GM19397 (cell line): ENCODE data around the gene ENHO.

Experiments
- ATAC-seq: cut with Tn5 transposase; IDR thresholded peaks from one replicate; pipeline ENCODE4 v1.9.1; 2021; ENCODE audit warnings: mild to moderate bottlenecking, moderate library complexity; ENCODE audit not compliant: unreplicated experiment

The ENHO gene

GRCh38 chr9:34555936-34556525 is 33.2 kb upstream of the ENHO start:
- ATAC-seq = no peak

GRCh38 chr9:34555500-34555899 is 32.7 kb upstream of the ENHO start:
- no peak for ATAC-seq

- no peak for ATAC-seq
These were observed 32.2 kb upstream of the ENHO start for GRCh38 chr9:34555002-34555348.

GRCh38 chr9:34554211-34555001 is 31.6 kb upstream of the ENHO start:
- ATAC-seq = no peak

GRCh38 chr9:34553511-34554021 is 30.8 kb upstream of the ENHO start:
- ATAC-seq = no peak

GRCh38 chr9:34552986-34553385 is 30.2 kb upstream of the ENHO start:
- ATAC-seq = no peak

DNA sequence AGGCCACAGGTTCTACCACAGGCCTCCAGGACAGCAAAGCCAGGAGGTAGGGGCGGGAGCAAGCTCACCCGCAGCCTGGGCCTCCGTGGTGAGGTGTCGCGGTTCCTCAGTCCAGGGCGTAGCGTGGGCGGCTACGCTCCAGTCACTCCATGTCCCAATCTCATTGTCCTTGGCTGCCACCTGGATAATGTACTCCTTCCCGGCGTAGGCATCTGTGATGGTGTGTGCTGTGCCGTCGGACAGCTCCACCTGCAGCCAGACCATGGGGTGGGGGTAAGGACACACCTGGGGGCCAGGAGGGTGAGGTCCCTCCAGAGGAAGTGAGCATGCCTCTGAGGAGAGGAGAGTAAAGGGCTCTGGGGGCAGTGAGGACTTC is 29.8 kb upstream of the ENHO start:
- no peak for ATAC-seq

GRCh38 chr9:34551751-34552605 is 29.2 kb upstream of the ENHO start:
- no peak for ATAC-seq

GRCh38 chr9:34550681-34551270 is 28.0 kb upstream of the ENHO start:
- ATAC-seq = no peak

- no peak for ATAC-seq
These were observed 27.4 kb upstream of the ENHO start for GRCh38 chr9:34550016-34550680.

DNA sequence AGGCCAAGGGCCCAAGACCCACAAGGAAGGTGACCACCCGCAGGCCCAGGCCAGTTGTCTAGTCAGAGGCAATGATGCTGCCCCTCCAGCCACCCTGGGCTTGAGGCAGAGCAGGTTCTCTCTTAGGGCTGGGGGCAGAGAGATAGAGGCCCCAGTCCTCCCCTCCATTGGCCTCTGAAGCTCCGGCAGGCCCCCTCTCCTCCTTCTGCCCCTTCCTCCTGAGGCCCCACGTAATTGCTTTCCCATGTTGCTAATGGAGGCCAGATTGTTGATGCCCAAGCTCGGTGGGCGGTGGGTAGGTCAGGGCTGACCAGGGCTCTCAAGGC is 26.6 kb upstream of the ENHO start:
- no peak for ATAC-seq

DNA sequence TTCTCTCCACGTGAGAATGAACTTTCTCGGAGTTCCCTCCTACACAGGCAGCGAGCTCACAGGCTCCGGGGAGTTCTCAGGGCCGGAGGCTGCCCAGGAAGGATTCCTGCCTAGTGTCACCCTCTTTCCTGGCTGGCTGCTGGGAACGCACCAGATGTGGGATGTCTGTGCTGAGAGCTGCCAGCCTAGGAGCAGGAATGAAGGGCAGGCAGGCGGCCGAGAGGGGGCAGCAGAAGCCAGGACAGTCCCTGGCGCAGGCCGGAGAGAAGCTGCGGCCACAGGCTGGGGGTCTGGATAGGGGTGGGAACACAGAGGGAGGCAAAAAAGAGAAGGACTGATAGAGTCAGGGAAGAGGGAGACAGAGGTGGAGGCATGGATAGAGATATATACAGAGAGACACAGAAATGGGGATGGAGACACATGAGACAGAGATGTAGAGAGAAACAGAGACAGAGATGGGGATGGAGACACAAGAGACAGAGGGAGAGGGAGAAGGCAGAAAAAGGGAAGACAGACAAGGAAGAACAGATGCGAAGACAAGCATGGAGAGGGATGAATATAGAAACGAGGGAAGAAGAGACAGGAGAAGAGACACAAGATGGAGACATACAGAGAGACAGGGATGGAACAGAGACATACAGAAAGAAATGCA is 25.3 kb upstream of the ENHO start:
- ATAC-seq = no peak

DNA sequence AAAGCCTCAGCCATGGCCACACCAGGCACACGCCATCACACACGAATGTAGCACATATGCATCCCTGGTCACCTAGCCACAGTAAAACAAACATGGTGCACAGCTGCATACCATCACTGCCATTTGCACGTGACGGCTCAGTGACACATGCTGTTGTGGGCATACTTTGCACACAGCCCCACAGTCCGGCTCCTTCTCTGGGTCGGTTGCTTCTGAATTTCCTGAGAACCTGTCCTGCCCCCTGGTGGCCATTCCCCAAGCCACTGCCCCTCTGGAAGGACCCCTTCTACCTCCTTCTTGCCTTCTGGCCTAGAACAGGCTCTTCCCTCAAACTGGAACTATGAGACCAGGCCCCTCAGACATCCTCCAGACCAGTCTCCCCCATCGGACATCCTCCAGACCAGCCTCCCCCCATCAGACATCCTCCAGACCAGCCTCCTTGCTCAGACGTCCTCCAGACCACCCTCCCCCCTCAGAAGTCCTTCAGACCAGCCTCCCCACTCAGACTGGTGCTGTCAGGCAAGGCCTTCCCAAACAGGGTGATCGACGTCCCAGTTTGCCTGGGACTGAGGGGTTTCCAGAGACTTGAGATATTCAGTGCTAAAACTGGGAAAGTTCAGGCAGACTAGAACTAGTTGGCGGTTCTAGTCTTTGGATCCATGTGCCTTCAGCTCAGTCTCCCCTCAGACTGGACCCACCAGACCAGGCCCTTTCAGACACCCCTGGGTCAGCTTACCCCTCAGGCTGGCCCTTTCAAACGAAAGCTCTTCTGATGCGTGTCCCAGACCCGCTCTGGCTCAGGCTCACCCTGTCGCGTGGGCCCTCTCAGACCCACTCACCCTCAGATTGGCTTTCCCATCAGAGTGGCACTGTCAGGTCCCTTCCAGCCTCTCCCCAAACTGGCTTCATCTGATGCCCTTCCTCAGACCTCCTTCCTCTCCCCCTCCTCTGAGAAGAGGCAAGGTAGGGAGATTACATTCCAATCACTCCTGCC is 24.3 kb upstream of the ENHO start:
- no peak for ATAC-seq

DNA sequence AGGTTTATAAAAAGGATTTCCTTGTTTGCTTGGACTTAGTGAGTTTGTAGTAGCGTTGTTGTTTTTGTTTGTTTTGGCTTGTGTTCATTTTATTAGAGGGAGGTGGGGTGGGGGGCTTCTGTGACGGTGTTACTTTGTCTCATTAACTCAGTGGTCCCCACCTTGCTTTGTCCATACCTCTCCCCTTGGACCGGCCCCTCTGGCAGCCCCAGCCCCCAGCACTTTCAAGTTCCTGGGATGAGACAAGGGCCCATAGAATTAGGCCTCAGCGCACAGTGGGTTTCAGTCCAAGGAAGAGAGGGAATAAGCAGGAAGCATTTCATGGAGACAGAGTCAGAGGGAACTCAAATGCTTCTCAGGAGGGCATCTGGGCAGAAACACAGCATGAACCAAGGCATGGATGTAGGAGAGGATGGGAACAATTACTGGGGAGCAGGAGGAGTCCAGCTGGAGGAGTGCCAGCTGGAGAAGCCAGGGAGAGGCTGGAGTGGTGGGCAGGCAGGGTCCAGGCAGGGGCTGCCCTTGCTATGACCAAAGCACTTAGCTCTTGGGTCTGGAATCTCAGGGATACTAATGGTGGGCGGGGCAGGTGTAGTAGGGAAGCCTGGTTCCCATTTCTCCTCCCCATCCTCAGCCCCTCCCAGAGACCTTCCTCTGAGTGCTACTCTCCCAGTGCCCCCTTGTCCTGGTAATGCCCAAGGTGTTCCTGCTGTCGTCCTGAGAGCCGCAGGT is 23.5 kb upstream of the ENHO start:
- no peak for ATAC-seq

GRCh38 chr9:34545497-34545896 is 22.7 kb upstream of the ENHO start:
- no peak for ATAC-seq

GRCh38 chr9:34544035-34544434 is 21.2 kb upstream of the ENHO start:
- no peak for ATAC-seq

GRCh38 chr9:34541540-34541939 is 18.8 kb upstream of the ENHO start:
- ATAC-seq = no peak

- ATAC-seq = no peak
These were observed 18.0 kb upstream of the ENHO start for GRCh38 chr9:34540827-34541226.

GRCh38 chr9:34536685-34537084 is 13.9 kb upstream of the ENHO start:
- ATAC-seq = no peak
